ENCODE results near the gene MYO3B. TPM values are rescaled to one million over a fixed set of nuclear protein-coding genes. Genes with fewer than 3 reads are reported as not detected.

MYO3B gene
- total and polyA plus RNA-seq, 8 donors, result 0.38 to 1.3 (median 0.52) TPM

DNA sequence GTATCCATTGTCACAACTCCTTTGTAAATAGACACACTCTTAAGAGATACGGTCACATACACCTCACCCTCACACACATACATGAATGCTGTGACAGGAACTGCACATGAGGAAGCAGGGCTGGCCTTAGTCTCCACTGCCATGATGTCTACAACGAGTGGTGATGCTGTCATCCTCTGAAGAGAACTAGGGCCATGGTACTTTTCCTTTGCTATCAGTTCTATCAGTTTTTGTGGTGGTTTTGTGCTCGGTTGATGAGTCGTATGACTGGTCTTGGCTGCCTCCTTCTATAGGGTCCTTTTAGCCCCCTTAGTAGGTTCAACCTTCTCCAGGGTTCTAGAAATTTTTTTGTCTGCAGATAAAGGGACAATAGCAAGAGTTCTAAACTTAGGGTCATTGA is 66.0 kb downstream of the MYO3B start:
- TF ChIP-seq, protein P1, sequence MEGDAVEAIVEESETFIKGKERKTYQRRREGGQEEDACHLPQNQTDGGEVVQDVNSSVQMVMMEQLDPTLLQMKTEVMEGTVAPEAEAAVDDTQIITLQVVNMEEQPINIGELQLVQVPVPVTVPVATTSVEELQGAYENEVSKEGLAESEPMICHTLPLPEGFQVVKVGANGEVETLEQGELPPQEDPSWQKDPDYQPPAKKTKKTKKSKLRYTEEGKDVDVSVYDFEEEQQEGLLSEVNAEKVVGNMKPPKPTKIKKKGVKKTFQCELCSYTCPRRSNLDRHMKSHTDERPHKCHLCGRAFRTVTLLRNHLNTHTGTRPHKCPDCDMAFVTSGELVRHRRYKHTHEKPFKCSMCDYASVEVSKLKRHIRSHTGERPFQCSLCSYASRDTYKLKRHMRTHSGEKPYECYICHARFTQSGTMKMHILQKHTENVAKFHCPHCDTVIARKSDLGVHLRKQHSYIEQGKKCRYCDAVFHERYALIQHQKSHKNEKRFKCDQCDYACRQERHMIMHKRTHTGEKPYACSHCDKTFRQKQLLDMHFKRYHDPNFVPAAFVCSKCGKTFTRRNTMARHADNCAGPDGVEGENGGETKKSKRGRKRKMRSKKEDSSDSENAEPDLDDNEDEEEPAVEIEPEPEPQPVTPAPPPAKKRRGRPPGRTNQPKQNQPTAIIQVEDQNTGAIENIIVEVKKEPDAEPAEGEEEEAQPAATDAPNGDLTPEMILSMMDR (IDR thresholded peaks at IDR 0.05), result no peak
- Histone ChIP-seq H3K4me1 (no peaks in the 10 kb centered on the region), H3K9me3 (no peaks in the 10 kb centered on the region), H3K27me3 (no peaks in the 10 kb centered on the region), H3K36me3 (no peaks in the 10 kb centered on the region), H3K4me3 (no peak overlapping the region), H3K27ac (no peak overlapping the region)
- 60 to 61% methylated on average over 4 of the region's 4 CpGs for WGBS, 2 donors
- ATAC-seq (no peak), FAIRE-seq (no peak), DNase-seq (no peak)
- intact Hi-C loops (cut with DNase I), result no loop called here

DNA sequence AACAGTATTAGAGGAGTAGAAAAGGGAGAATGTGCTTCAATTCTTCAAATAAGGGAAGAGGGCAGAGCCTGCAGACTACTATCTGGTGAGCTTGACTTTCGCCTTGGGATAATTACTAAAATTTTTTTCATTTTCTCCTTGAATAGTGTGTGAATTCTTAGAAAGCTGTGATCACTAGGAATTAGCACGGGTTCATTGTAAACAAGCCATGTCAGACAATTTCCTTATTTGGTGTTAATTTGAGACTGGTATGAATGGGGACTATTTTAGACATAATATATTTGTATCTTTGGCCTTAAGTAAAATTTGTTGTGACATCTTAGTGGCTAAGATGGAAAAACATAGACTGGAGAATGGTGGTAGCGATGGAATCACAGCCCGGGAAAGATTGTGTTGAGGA is 66.6 kb downstream of the MYO3B start:
- Histone ChIP-seq H3K4me3 (no peak overlapping the region), H3K9me3 (no peaks in the 10 kb centered on the region), H3K4me1 (no peaks in the 10 kb centered on the region), H3K36me3 (no peaks in the 10 kb centered on the region), H3K27me3 (no peaks in the 10 kb centered on the region), H3K27ac (no peak overlapping the region)
- no peak for ATAC-seq
- no peak for FAIRE-seq
- DNase-seq, result no peak
- TF ChIP-seq, protein P1 (IDR thresholded peaks at IDR 0.05), result no peak
- intact Hi-C loops (cut with DNase I), result no loop called here
- WGBS, 2 donors, result 73 to 85% methylated on average over 4 of the region's 4 CpGs

- ATAC-seq (no peak), FAIRE-seq (no peak), DNase-seq (no peak)
- TF ChIP-seq, protein P1 (IDR thresholded peaks at IDR 0.05), result no peak
- intact Hi-C loops (cut with DNase I), result no loop called here
- H3K4me3 ChIP-seq, result no peak overlapping the region
- no peaks in the 10 kb centered on the region for H3K4me1 ChIP-seq
- H3K36me3 ChIP-seq, result no peaks in the 10 kb centered on the region
- 75 to 80% methylated on average over 3 of the region's 3 CpGs for WGBS, 2 donors
- H3K9me3 ChIP-seq, result no peaks in the 10 kb centered on the region
- no peak overlapping the region for H3K27ac ChIP-seq
- no peaks in the 10 kb centered on the region for H3K27me3 ChIP-seq
Observed at GRCh38 chr2:170245312-170245711, 67.4 kb downstream of the MYO3B start.

GRCh38 chr2:170247333-170247732 is 69.4 kb downstream of the MYO3B start:
- no peaks in the 10 kb centered on the region for H3K4me1 ChIP-seq
- H3K36me3 ChIP-seq, result no peaks in the 10 kb centered on the region
- FAIRE-seq (no peak), DNase-seq (no peak), ATAC-seq (no peak)
- TF ChIP-seq, protein P1 (IDR thresholded peaks at IDR 0.05), result no peak
- no peak overlapping the region for H3K4me3 ChIP-seq
- no peak overlapping the region for H3K27ac ChIP-seq
- H3K27me3 ChIP-seq, result no peaks in the 10 kb centered on the region
- 69 to 78% methylated on average over 3 of the region's 3 CpGs for WGBS, 2 donors
- intact Hi-C loops (cut with DNase I), result no loop called here
- no peaks in the 10 kb centered on the region for H3K9me3 ChIP-seq

- DNase-seq (no peak), ATAC-seq (no peak), FAIRE-seq (no peak)
- Histone ChIP-seq H3K4me3 (no peak overlapping the region), H3K27ac (no peak overlapping the region), H3K4me1 (no peaks in the 10 kb centered on the region), H3K36me3 (no peaks in the 10 kb centered on the region), H3K9me3 (no peaks in the 10 kb centered on the region), H3K27me3 (no peaks in the 10 kb centered on the region)
- 62 to 71% methylated on average over 1 of the region's 1 CpG for WGBS, 2 donors
- TF ChIP-seq, protein P1 (IDR thresholded peaks at IDR 0.05), result no peak
- intact Hi-C loops (cut with DNase I), result no loop called here
Observed at GRCh38 chr2:170247882-170248393, 70.0 kb downstream of the MYO3B start.

All from pancreas (tissue), 10 donors.